C1 segment of cervical spinal cord (tissue), 14 donors: ENCODE measurements around the gene RIMBP2.

Source experiments
- DNase-seq, 14 donors: peaks; one replicate each; lab custom pipeline; 2025; lab: John Stamatoyannopoulos, UW

Gene RIMBP2

DNA sequence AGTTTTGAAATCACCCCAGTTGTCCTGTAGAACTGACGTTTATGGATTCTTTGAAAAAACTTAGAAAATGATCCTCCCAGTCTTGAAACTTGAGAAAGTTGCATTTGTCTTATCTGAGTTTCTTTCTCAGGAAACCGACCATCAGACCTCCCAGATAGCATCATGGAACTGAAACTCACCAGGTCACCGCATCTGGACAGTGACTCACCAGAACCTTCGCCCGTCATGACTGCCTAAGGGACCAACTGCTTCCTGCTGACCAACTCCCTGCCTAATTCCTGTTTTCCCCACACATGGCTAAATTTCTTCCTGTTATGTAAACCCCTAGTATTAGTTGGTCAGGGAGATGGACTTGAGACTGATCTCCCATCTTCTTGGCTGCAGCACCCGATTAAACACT is 175.7 kb downstream of the RIMBP2 start:
- DNase-seq, result no peak

DNA sequence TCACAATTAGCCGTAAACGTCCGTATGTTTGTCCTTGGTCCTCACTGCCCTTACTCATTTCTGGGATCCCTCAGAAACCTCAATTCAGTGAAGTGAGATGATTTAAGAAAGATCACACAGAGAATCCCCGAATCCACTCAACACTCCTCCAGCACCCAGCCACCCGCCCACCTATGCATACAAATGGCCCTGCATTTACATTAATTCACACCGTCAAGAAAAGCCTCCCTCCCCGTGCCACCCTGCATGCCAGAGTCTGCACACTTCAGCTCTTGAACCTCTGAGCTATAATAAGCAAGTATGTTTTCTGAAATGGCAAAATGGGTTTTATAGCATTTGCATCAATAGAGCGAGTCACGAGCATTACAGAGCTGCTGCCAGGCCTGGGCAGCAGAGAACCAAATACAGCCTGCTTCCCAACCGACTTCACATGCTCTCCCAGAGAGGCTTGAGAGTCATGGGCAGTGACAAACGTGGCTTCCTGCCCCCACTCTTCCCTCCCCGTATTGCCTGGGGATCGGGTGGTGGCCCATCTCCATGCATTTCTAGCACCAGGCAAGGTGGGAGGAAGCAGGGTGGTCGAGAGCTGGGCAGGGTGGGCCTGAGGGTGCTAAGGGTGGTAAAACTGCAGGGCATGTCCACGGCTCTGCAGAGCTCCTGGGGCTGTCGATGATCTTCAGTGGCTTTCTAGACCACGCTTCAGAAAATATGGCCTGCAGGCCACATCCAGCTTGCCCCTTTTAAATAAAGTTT is 177.6 kb downstream of the RIMBP2 start:
- no peak for DNase-seq

DNA sequence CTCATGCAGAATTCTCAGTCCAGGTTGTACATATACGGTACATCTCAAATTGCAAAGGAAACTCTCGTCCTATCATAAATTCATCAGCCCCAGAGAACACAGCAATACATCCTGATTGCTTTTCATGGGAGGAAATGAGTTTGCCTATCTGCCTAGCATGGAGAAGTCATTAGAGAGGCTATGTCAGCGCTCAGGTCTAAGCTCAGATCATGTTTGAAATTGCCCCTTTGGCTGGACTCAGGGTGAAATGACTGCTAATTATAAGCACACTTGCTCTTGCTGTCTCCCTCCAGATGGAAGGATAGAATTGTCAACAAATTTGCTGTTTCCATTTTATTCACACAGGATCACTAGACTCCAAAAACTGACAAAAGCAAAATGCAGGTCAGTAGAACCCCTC is 178.4 kb downstream of the RIMBP2 start:
- DNase-seq, result no peak

DNA sequence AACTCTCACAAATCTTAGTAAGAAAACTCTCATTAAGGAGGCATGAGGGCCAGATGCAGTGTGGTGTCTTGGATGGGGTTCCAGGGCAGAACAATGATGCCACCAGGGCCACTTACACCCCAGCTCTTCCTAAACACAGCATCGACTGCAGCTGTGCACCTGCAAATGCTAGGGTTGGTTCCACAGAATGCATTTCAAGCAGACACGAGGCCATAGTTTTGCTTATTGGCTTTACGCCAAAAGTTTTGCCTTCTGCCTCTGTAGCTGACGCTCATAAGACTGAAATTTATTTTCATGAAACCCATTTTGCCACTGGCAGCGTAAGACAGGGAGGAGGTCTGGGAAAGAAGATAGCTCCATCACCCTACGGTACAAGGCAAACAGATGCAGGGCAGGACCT is 179.0 kb downstream of the RIMBP2 start:
- DNase-seq, result no peak

DNA sequence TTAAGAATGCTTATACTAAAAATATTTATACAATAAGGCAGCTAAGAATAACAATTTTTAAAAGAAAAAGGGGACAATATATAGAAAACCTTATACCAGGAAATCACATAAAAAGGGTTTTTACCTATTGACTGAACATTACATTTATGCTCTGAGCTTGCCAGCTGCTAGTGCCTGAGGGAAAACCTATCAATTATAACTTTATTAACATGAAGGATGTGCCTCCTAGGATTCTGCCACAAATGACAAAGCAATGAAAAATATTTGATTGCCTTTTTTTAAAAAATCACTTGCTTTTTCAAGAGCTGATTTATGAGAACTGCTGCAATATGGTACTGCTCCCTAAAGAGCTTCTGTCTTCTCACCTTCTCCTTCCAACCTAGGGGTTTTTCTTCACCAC is 185.7 kb downstream of the RIMBP2 start:
- DNase-seq, result no peak

DNA sequence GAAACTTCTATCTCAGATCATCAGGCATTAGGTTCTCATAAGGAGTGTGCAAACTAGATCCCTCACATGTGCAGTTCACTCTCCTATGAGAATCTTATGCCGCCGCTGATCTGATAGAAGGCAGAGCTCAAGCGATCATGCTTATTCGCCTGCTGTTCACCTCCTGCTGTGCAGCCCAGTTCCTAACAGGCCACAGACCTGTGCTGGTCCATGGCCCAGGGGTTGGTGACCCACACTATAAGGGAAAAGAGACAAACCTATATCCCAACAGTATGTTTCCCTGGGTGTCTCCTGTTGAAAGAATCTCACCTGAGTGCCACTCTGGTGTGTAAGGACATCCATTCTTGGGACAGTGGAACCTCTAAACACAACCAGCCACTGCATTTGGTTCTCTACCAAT is 186.3 kb downstream of the RIMBP2 start:
- DNase-seq, result no peak

DNA sequence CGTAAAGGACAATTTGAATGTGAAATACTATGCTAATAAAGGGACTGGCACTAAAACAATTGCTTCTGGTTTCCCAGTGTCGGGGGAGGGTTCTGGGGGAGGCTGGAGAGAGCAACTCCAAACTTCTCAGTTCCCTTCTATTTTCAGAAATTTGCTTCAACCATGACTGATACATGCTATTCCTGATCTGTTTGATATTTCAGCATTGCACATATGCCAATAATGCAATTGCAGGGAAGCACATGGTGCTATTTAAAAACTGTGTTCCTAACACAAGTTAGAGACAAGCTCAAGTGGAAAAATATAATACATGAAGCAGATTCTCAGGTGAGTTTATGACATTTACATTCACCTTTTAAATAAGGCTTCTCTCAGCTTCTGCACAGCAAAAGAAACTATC is 188.9 kb downstream of the RIMBP2 start:
- no peak for DNase-seq

DNA sequence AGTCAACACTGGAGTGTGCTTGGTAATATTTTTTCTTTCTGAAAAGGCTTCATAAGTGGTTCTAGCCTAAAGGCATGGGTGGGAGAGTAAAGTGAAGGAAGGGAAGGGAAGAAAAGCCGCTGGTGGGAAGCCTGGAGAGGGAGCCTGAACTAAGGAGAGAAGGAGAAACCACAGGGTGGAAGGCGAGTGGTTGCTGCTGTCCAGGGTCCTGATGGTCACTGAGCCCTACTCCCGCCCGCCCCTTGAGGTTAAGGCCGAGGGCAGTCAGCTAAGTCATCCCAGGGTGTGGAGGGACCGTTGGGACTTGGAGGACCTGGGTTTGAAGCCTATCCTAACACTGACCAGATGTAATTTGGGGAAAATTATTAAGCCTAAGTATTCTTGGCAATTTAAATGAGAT is 189.3 kb downstream of the RIMBP2 start:
- DNase-seq, result no peak

- no peak for DNase-seq
Observed at GRCh38 chr12:130525384-130526172, 190.5 kb downstream of the RIMBP2 start.

- no peak for DNase-seq
Observed at GRCh38 chr12:130524759-130525158, 191.3 kb downstream of the RIMBP2 start.

GRCh38 chr12:130523863-130524614 is 192.1 kb downstream of the RIMBP2 start:
- DNase-seq, result no peak

DNA sequence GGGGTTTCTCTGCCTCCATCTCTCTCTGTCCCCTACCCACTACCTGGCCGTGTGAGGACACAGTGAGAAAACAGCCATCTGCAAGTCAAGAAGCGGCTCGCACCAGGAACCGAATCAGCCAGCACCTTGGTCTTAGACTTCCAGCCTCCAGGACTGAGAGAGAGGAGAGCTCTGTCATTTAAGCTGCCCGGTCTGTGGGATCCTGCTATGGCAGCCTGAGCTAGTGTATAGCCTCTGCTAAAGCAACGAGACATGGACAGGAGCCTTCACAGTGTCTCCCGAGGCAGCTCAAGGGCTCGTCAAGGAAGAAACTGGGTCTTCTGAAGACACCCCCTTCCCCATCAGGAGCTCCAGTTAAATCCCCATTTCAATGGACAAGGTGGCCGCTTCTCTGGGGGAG is 192.9 kb downstream of the RIMBP2 start:
- no peak for DNase-seq

- no peak for DNase-seq
Observed at GRCh38 chr12:130522244-130522834, 193.8 kb downstream of the RIMBP2 start.

DNA sequence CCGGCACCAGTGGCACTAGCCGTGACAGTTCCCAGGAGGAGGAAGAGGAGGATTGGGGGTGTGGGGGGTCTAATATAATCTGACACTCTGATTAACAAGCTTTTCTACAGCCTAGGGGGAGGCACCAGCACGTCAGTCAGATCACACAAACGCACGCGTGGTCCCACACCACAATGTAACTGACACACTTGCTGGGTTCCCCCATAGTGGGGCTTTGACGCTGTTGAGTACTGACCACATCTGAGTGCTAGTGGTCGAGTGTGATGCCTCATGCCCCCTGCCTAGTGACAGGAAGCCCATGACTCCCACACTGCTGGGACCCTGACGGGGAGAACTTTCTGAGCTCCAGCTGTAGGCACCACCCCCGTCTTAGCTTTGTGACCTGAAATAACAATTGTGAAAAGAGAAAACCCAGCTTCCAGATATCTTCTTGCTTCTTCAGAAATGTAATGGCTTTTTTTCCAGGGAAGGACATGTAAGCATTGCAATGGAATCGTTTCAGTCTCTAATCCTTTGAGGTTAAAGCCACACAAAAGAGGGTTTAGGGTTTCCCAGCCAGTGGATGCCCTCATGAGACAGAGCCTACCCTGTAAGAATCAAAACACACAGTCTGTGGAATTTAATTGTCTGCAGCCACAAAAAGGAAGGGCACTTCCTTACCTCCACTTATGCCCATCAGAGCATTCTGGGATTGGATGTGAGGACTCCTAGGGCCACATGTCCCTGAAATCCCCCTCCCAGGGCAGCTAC is 194.5 kb downstream of the RIMBP2 start:
- DNase-seq, result no peak

- no peak for DNase-seq
Observed at GRCh38 chr12:130520784-130521183, 195.3 kb downstream of the RIMBP2 start.

- no peak for DNase-seq
Observed at GRCh38 chr12:130517588-130517987, 198.5 kb downstream of the RIMBP2 start.

GRCh38 chr12:130514149-130514551 is 201.9 kb downstream of the RIMBP2 start:
- no peak for DNase-seq

GRCh38 chr12:130513556-130513955 is 202.5 kb downstream of the RIMBP2 start:
- DNase-seq, result no peak

- DNase-seq, result no peak
Observed at GRCh38 chr12:130511285-130511684, 204.8 kb downstream of the RIMBP2 start.

- DNase-seq, result no peak
Observed at GRCh38 chr12:130509454-130509853, 206.6 kb downstream of the RIMBP2 start.

GRCh38 chr12:130508847-130509246 is 207.3 kb downstream of the RIMBP2 start:
- DNase-seq, result no peak
